ENCODE data around the gene SAMD4B.

DNA sequence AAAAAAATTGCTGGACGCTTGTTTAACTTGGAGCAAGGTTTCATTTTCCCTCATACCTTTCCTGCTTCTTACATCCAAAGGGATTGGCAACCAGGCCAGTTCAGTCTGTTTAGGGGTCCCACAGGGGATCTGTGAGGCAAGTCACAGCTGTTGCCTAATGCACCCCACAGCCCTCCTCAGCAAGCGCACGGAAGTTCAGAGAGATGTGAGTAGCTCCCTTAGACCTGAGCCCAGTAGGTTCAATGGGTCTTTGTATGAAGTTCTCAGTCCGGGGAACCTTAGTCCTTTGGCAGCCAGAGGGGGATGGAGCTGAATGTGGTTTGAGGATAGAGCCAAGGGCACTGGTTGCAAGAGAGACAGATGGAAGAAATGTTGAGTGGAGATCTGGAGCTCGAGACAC lies 13.0 kb downstream of the SAMD4B start:
- TF ChIP-seq YY1 (IDR thresholded peaks at IDR 0.05; ENCODE audit: insufficient read depth, insufficient read length) (no peak), SUZ12 (IDR thresholded peaks at IDR 0.05; ENCODE audit: extremely low read depth, insufficient read depth, insufficient read length) (no peak)

Measured in NT2/D1 (cell line).